Middle frontal gyrus (tissue), 1 donor: ENCODE data around the gene COMMD9.

Experiments
- DNase-seq: peaks from one replicate; pipeline ENCODE4 v3.0.0-alpha.2; 2015; ENCODE audit warnings: low spot score; ENCODE audit errors: extremely low spot score

Gene COMMD9

DNA sequence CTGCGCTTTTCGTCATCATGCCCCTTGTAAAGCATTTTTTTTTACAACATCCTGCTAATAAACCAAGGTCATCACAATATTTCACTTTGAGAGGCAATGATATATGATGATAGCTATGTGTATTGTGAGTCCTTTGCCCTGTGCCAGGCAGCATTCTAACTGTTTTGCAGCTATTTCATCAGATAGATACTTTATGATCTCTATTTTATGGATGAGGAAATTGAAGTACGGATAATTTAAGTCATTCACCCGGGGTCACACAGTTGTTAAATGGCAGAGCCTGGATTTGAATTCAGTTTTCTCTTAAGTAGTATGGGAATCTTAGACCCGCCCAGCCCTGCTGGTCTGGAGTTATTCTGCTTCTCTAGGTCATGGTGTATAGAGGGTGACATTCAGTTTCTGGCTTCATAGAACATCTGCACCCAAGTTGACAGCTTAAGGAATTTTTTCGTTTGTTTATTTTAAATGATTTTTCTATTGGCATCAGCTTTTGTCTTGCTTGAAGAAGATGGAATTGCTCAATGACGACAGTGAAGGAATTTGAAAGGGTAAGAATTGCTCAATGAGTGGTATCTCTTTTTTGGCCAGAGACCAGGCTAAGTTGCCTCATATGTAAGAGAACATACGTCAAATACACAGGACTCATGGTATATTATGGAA is 7.8 kb upstream of the COMMD9 start:
- no peak for DNase-seq

DNA sequence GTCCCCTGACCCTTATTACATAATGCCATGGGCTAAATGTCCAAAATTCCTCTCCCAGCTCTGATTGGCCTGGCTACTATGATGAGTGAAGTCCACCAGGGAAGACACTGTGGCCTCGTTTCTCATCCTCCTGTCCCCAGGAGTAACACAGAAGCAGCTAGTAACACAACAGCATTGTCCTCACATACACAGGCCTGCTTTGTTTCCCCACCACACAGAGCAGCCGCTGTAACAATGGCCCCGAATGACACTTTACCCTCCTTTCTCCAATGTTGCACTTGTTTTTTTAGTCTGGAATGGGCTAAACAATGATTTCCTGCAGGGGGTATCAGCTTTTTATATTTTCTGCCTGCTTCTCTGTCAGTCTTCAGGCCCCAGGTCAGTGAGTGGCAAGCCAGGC is 6.7 kb upstream of the COMMD9 start, which contains the start of gene PRR5L:
Gene PRR5L, plus strand, starts transcription at position 363 of the 400 bp plus-strand sequence. CDS start 104,834 bp downstream, outside the sequence.
- no peak for DNase-seq

DNA sequence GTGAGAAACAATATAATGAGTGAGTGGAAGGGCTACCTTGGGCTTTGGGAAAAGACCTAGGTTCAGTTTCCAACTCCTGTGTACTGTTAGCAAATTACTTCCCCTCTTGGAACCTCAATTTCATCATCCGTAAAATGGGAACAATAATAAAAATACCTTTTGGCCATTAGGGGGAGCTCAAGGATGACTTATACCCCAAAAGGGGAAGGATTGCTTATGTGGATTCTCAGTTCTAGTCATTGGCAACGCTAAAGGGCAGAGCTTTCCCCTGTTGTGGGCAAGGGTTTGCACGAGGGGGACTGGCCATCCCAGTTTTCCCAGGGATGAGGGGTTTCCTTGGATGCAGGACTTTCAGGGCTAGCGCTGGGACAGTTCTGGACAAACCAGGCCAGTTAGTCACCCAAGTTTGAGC is 3.1 kb upstream of the COMMD9 start:
- no peak for DNase-seq

GRCh38 chr11:36288442-36289225 is 590 bp downstream of the COMMD9 start:
- no peak for DNase-seq

- DNase-seq = no peak
These were observed 6.3 kb downstream of the COMMD9 start for GRCh38 chr11:36282926-36283325.

DNA sequence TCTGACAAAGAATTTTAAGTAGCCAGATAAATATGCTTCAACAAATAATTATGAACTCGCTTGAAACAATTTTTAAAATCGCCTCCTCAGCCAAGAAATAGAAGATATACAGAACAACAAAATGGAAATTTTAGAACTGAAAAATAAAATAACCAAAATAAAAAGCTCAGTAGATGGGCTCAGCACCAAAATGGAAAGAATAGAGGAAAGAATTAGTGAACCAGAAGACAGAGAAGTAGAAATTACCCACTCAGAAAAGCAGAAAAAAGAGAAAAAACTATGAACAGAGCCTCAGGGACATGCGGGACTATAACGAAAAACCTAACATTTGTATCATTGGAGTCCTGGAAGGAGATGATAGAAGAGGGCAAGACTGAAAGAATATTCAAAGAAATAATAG is 7.4 kb downstream of the COMMD9 start:
- DNase-seq = no peak

DNA sequence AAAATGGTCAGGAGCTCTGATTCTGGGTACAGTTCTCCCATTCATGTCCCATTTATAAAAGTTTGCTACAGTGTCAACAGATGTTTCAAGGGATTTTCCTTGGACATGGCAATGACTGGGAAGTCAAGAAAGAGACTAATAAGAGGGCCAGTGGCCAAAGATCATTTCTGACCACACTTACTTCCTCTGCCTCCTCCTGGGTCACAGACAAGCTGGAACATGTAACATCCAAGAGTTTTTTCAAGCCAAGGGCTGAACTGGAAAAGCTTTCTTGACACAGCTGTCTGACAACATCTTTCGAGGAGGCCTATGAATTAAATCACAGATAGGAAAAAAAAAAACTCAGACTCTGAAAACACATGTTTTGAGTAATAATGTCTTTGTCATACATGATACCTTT is 8.7 kb downstream of the COMMD9 start:
- DNase-seq = no peak

DNA sequence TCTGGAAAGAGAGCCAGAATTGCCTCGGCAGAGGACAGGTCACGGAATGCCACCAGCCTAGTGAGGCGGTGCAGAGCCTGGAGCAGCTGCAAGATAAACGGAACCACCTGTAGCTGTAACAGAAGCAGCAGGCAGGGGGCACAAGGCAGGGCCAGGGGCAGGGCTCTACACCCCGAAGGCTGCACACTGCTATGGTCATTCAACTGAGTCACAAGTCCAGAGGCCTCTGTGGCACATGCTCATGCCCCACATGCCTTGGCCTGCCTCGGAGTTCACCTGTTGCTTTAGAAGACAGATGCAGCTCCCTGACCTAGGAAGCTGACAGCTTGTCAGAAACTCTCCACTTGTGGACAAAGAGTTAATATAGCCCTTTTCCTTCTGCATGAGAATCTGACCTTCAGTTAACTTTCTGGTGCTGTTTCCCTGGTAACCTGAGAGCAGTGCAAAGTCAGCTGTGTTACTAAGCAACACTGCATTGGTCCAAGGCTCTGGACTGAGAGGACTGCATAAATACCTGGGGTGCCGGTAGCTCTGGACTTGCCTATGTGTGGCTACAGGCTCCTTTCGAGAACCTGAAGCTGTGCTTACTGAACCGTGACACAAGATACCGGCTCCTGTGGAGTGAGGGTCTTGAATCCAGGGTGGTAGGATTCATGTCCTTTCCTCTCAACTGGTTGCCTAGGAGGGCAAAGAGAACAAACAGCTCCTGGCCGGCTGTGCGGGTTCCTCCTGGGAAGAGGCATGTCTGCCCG is 10.5 kb downstream of the COMMD9 start:
- DNase-seq = no peak

DNA sequence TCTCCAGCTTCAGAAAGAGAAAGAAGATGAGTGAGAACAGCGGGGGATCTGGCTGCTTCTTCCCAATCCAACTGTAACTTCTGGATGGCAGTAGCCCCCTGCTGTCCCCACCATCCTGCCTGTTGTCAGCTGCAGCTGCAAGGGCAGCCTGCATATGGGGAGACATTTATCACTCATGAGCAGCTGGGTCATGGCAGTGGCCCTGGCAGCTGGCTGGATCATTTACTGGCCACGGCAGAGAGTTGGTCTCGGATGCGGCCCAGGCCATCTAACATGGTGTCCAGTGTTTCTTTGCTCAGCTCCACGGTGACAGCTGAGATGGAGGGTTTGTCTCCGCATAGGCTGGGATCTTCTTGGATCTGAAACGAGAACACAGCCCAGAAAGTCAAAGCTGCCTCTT is 14.8 kb downstream of the COMMD9 start:
- DNase-seq = no peak

- no peak for DNase-seq
These were observed 16.1 kb downstream of the COMMD9 start for GRCh38 chr11:36273110-36273509.

DNA sequence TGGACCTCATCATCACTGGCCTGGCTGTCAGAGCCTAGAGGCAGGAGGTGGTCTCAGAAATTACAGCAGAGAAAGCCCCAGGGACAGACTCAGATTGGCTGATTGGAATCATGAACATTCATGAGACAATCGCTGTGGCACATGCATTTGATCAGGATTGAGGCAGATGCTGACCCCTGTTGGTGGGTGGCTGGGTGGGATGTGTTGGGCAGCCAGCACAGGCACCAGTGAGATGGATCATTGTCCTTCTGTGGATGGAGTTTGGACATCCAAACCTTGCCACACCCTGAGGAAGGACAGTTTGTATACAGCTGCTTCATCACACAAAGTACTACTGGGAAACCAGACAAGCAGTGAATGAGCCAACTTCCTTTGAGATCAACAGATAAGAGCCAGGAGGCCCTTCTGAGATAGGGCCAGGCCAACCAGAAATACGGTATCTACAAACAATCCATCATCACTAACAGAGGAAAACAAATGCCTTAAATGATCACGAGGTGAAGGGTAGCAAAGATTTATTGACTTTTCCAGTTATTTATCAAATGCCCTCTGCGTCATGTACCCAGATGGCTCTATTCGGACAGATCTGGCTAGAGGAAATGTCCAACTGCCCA is 17.3 kb downstream of the COMMD9 start:
- DNase-seq = no peak

DNA sequence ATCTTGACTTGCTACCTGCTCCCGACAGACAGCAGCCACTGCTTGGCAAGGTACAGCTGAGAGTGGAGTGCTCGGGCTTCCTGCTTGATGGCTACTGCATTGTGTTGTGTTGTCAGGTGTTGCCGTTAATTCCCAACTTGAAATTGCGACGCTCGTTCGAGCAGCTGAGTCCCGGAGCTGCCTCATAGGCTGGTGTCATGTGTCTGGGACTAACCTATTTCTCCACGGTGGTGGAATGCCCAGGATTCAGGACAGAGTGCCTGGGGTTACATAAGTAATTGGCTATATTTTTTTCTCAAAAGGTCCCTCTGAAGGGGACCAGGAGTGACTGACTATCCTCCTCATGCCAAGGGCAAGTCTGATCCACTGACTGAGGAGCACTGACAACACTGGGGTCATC is 18.5 kb downstream of the COMMD9 start:
- no peak for DNase-seq

GRCh38 chr11:36268337-36268985 is 20.8 kb downstream of the COMMD9 start:
- DNase-seq = no peak

GRCh38 chr11:36266767-36267166 is 22.5 kb downstream of the COMMD9 start:
- DNase-seq = no peak

GRCh38 chr11:36265793-36266628 is 23.2 kb downstream of the COMMD9 start:
- DNase-seq = no peak

DNA sequence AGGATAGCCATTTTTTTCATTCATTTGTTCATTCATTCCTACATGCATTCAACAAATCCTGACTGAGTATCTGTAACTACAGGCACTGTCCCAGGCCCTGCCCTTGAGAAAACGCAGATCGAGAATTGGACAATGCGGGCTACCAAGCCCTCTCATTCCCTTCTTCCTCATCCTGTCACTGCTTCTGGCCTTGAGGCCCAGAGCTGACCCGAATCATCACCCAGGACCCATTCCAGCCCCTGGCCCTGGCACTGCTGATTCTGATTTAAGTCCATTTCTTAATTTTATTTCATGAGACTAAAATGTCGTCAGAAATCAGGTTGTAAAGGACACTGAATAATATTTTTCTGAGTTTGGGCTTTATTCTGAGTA is 24.3 kb downstream of the COMMD9 start:
- DNase-seq = no peak

- DNase-seq = no peak
These were observed 24.9 kb downstream of the COMMD9 start for GRCh38 chr11:36264011-36264972.

DNA sequence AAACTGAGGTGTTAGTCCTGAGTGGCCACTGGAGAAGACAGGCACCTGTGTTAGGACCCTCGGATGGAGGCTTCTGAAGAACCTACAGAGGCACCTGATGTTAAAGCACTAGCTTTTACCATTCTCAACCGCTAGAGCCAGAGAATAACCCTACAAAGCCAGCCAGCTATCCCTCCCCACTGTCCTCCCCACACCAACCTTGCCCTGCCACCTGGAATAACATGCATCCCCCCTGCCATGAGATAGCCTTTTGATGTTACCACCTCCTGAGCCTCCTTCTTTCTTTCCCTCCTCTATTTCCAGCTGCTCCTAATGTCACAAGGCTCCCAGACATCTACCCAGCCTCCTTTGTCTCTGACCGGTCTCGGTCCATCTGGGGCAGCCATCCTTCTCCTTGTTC is 28.1 kb downstream of the COMMD9 start:
- no peak for DNase-seq

GRCh38 chr11:36258730-36259360 is 30.4 kb downstream of the COMMD9 start:
- no peak for DNase-seq
